Endothelial cell of umbilical vein (primary cell): ENCODE data around the gene OSGIN1.

Experiments used
- CTCF ChIP-seq, 2 donors: IDR thresholded peaks; 1 replicate in 1 of 2; 2 replicates in 1 of 2; pipeline ENCODE4 v1.5.1; 2011; ENCODE audit warnings: low read length in 2 of 2, mild to moderate bottlenecking in 2 of 2, moderate library complexity in 2 of 2, control low read depth in 1 of 2, inconsistent platforms in 1 of 2, low read depth in 1 of 2; ENCODE audit not compliant: insufficient read depth in 1 of 2; ENCODE audit errors: extremely low read depth in 1 of 2
- EZH2 ChIP-seq: IDR thresholded peaks from 2 replicates; pipeline ENCODE4 v1.6.1; 2012; ENCODE audit warnings: borderline replicate concordance, low read depth, mild to moderate bottlenecking, moderate library complexity, low read length, inconsistent platforms; ENCODE audit not compliant: severe bottlenecking
- MAX ChIP-seq: IDR thresholded peaks from 2 replicates; pipeline ENCODE4 v1.6.1; 2011; ENCODE audit not compliant: insufficient read depth, insufficient read length

GRCh38 chr16:83931556-83931955 lies 21.5 kb upstream of the OSGIN1 start:
- TF ChIP-seq CTCF (IDR thresholded peaks at IDR 0.05; ENCODE audit: extremely low read depth in 1 of 2, insufficient read depth in 1 of 2, low read depth in 1 of 2, low read length in 2 of 2) (no peak), MAX (no peak), EZH2 (no peak)
